Activated CD4-positive, alpha-beta T cell treated with anti-CD3 and anti-CD28 coated beads, Interleukin-2, amount 50 U/mL, for 24 hours (primary cell): ENCODE measurements around the gene ATP6AP2.

Source experiments
- DNase-seq, 2 donors: peaks; one replicate each; pipeline ENCODE4 v3.0.0-alpha.2; 2020; ENCODE audit warnings: low read depth in 1 of 2, low spot score in 1 of 2

Gene ATP6AP2, protein sequence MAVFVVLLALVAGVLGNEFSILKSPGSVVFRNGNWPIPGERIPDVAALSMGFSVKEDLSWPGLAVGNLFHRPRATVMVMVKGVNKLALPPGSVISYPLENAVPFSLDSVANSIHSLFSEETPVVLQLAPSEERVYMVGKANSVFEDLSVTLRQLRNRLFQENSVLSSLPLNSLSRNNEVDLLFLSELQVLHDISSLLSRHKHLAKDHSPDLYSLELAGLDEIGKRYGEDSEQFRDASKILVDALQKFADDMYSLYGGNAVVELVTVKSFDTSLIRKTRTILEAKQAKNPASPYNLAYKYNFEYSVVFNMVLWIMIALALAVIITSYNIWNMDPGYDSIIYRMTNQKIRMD

GRCh38 chrX:40580537-40581335 lies at the start of gene ATP6AP2:
Gene ATP6AP2 (plus strand): TSS chrX:40580970. CDS start chrX:40581066, 96 bp downstream.
- peak; percentile 60 to 87 for DNase-seq

DNA sequence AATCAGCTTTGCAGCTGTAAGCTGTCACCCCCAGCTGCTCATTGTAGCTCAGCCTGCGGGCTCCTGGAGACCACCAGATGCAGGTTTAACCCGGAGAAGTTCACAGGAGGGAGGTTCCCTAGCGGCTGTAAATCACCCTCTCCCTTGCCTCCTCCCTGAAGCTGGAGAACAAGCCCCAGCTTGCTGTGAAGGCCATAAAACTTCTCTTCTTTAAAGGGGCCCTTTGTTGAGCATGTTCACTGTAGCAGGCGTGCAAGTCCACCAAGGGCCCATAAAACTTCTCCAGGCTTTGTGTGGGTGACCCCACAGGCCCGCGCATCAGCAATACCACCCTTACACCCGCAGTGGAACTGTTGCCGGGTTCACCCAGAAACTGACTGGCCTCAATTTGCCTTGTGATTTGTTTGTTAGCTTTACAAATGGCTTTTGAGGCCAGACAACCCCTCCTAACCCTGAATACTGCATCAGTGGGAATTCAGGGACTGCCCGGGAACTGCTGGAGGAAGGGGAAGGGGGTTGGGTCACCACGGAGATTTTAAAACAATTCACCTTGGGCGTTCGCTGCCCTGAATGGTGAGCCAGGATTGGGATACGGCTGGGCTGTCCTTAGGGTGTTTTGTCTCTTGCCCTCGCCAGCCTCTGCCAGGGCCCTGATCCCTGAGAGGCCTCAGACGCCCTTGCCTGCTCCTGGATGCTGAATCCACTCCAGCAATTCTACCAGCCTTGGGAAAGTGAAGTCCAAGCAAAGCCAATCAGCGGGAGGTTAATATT lies 49.5 kb upstream of the ATP6AP2 start:
- no peak for DNase-seq

DNA sequence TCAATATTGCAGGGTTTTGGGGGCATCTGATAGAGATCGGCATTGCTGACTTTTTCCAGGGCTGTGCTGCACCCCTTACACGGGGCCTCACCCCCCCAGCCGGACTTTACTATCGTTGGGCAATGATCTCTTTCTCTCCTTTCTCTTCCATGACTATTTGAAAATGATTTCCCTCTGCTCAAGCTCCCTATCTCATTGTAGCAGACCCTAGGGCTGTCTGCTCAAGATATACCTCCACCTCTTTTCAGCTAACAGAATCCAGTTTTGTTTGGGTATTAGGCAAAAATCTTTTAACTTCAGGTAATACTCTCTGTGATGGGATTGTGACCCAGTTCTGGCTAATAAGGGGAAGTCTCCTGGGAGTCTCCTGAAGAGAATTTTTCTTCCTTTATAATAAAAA lies 43.5 kb upstream of the ATP6AP2 start:
- DNase-seq, result no peak

DNA sequence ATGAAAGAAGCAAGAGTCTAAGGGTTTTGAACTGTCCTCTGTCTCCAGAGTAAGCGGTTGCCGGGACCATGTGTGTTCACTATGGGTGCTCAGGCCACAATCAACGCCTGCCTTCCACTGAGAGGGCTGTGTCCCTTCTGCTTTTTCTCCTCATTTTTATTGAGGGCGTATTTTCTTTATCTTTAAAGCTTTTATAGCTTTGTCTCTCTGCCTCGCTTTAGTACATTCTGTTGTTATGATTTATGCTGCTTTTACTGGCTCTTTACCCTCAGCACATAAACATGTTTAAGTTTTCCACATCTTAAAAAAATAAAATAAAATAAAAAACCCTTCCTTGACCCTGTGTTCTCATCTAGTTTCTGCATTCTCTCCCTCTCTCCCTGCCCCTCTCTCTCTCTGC lies 42.4 kb upstream of the ATP6AP2 start:
- DNase-seq, result no peak

DNA sequence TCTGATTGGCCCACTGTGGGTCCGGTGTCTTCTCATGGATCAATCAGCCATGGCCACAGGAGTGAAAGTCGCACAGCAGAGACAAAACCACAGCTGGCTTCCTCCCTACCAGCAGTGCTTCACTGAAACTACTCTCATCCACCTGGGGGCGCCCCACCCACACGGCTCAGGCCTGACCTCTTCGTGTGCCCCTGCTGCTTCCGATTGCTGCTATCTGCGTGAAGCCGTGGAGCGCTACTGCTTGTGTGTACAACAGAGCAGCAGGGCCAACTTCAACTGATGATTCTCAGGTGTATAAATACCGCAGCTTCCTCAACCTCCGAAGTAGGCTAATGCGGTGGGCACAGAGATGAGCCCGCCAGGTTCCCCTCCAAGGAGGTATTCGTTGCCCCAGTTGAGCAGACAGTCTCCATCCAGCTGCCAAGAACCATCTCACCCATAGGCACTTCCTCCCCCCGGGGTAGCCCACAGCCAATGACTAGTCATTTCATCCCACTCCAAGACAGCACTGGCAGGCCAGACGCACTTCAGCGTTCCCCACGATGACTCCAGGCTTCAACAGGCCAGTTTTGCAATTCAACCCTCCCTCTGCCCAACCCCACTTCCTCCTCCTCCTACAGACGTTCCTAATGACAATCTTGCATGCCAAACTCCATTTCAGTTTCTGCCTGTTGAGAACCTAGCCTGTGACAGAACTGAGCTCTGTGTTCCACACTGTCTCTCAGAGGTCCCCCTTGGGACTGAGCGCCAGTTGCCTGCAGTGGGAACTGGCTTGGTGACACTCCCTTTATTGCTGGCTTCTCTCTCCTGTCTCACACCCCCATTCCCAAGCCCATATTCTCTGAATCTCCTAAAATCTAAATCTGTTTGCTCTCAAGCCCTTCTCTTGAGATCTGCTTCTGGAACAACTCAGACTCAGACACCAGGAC lies 41.3 kb upstream of the ATP6AP2 start:
- peak; percentile 6 to 40 for DNase-seq

GRCh38 chrX:40542208-40542607 lies 38.6 kb upstream of the ATP6AP2 start:
- DNase-seq, result no peak

- no peak for DNase-seq
Observed at GRCh38 chrX:40542972-40543371, 37.8 kb upstream of the ATP6AP2 start.

- no peak for DNase-seq
Observed at GRCh38 chrX:40543661-40544328, 37.0 kb upstream of the ATP6AP2 start.

GRCh38 chrX:40544343-40545266 lies 36.2 kb upstream of the ATP6AP2 start:
- DNase-seq, result no peak

DNA sequence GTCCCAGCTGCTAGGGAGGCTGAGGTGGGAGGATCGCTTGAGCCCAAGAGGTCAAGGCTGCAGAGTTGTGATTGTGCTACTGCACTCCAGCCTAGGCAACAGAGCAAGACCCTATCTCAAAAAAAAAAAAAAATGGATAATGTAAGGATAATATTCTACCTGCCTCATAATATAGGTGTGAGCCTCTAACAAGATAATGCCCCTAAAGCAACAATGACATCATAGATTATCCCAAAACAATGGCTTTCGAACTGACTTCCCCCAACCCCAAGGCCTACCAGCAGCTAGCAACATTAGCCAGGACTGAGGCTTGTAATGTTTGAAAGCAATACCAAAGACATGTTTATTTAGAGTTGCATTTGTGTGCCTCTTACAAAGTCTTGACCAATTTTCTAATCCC lies 33.9 kb upstream of the ATP6AP2 start:
- DNase-seq, result no peak

- DNase-seq, result no peak
Observed at GRCh38 chrX:40550066-40550465, 30.7 kb upstream of the ATP6AP2 start.

DNA sequence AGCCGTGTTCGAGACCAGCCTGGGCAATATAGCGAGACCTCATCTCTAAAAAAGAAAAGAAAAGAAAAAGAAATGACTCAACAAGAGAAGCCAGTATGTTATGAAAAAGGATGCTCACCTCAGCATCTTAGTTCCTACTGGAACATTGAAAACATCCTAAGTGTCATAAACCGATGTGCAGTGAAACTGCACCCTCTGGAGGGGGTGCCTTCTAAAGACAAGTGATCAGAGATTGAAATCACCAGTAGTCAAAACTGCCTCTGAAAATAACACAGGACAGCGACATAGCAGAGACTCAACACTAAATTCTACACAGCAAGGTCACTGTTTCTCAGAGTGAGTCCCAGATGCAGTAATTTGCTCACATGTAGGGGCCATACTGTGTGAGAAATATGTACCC lies 28.0 kb upstream of the ATP6AP2 start:
- no peak for DNase-seq

GRCh38 chrX:40558590-40558989 lies 22.2 kb upstream of the ATP6AP2 start:
- DNase-seq, result no peak

GRCh38 chrX:40563784-40564183 lies 17.0 kb upstream of the ATP6AP2 start:
- DNase-seq, result no peak

- DNase-seq, result no peak
Observed at GRCh38 chrX:40564447-40564846, 16.3 kb upstream of the ATP6AP2 start.

DNA sequence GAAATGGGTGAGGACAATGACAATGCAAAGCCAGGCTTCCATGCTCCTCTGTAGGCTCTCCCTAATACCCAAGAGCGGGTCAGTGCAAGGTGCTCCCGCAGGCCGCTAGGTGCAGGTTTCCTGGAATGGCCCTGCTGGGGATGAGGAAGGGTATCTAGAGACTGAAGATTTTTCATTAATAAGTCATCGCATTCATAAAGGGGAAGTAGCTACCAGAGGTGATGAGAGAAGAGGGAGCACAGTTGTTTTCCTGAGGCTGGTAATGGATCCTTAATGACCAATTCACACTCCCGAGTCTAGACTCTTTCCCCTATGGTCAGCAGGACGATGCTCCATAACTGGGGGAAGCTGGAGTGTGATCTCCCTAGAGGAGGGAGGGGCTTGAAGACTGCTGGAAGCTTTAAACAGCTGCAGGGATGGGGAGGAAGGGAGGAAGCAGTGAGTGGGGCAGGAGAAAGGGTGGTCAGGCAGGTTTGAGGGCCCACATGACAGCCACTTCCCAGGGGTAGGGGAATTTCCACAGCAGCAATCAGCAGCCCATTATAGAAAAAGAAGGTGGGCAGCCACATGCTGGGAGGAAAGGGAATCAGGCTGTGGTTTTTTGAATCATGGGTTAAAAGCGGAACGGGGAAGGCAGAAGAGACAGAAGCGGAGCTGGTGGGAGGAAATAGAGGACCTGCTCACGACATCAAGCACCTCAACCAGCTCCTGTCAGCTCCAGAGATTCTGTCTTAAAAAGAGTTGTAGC lies 10.2 kb upstream of the ATP6AP2 start:
- peak in 1 of 2 donors; percentile 4 for DNase-seq

DNA sequence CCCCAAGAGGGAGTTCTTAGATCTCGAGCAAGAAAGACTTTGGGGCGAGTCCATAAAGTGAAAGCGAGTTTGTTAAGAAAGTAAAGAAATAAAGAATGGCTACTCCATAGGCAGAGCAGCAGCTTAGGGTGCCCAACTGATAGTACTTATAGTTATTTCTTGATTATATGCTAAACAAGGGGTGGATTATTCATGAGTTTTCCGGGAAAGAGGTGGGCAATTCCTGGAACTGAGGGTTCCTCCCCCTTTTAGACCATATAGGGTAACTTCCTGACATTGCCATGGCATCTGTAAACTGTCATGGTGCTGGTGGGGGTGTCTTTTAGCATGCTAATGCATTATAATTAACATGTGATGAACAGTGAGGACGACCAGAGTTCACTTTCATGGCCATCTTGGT lies 9.6 kb upstream of the ATP6AP2 start:
- peak in 1 of 2 donors; percentile 37 for DNase-seq

GRCh38 chrX:40571600-40571999 lies 9.2 kb upstream of the ATP6AP2 start:
- DNase-seq, result no peak
